Measurements from ENCODE around the gene SCD5.

Gene SCD5

DNA sequence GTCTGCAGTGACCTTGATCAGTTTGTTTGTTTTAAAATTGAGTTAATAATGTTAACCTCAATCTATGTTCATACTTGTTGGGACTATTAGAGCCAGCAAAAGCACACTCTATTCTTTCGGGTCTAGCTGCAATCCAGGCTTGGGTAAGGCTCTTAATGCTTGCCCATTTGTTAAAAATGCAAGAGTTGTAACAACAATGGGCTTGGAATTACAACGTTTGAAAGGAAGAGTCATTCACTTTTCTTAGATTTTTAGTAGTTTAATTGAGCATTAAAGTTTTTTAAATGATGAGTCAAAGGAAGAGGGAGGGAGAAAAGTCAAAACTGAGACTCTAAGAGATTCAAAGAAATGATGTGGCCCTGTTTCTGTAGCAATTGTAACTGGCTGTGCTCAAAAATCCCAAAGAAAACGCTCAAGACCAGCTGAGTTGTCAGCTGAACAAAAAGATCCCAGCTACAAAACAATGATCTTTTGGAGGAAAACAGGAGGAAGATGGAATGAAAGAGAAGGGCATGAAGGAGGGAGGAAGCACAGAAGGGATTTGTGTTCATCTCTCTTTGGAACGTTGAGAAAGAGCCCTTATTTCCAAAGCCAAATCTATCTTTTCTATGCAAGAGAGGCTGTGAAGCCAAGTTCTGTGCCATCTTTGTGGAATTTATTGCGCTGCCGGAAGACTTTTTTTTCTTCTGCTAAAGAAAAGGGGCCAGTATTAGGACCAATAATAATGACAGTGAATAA is 5.5 kb downstream of the SCD5 start:
- no peak for DNase-seq

GRCh38 chr4:82791179-82791578 is 7.4 kb downstream of the SCD5 start:
- DNase-seq, result no peak

DNA sequence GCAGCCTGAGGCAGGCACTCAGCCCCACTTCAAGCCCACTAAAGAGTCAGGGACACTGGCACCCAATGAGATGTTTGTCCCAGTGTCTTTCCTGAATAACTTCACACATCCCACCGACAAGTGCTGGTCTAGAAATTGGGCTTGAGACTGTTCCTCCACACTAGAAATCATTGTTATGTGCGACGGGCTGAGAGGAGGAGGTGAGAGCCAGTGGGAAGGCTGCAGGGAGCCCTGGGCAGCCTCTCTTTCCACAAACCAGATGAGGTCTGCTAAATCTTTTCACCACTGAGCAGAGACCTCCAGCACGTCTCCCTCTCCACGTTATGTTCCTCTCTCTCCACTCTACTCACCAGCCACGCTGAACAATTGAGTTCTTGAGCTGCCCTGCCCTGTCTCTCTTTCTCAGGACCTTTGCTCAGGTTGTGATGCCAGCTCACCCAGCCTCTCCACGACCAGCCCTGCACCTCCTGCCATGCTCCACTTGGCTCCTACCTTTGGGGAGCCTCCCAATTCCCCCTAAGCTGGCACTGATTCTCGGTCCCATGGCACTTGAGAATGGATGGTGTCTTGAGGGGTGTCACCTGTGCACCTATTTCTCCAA is 8.4 kb downstream of the SCD5 start:
- DNase-seq, result no peak

DNA sequence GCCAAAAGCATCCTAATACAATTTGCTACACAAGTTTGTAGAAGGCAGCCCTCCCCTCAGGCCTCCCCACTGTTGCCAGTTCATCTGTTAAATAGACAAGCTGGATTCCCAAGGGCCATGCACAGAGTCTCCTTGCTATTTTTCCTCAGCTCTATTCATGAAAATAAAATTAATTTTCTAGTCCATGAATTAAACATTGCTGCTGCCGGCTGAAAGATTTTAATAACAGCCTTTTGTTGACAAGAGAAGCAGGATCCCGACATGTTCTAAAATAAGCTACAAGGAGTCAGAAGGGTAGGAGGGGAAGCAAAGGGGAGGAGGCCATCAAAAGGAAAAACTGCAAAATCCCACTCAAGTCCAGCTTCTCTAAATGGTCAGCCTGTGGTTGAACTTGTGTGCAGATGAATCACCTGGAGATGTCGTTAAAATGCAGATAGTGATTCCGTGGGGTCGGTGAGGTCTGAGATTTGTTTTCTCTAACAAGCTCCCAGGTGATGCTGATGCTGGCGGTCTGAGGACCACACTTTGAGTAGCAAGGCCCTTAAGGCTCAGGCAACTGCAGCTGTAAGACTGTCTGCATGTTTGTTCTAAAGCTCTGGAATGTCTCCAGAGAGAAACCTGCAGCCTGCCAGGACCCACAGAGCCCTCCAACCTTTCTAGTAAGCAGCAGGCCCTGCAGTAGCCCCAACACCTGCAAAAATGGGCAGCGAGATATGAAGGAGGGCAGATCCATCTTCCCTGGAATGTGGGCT is 9.4 kb downstream of the SCD5 start:
- no peak for DNase-seq

DNA sequence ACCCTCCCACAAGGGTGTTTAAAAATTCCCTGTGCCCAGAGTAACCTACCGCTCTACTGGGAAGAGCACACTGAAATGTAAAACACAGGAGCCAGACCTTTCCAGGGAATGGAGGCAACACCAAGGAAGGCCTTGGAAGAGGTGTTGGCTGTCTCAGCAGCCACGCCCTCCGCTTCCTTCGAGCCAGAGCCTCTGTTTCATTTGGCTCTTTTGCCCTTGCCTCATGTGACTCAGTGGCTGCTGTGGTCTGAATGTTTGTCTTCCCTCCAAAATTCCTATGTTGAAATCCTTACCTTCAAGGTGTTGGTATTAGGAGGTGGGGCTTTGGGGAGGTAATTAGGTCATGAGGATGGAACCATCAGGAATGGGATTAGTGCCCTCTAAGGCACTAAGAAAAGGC is 11.3 kb downstream of the SCD5 start:
- DNase-seq, result no peak

GRCh38 chr4:82786828-82787227 is 11.8 kb downstream of the SCD5 start:
- DNase-seq, result no peak

DNA sequence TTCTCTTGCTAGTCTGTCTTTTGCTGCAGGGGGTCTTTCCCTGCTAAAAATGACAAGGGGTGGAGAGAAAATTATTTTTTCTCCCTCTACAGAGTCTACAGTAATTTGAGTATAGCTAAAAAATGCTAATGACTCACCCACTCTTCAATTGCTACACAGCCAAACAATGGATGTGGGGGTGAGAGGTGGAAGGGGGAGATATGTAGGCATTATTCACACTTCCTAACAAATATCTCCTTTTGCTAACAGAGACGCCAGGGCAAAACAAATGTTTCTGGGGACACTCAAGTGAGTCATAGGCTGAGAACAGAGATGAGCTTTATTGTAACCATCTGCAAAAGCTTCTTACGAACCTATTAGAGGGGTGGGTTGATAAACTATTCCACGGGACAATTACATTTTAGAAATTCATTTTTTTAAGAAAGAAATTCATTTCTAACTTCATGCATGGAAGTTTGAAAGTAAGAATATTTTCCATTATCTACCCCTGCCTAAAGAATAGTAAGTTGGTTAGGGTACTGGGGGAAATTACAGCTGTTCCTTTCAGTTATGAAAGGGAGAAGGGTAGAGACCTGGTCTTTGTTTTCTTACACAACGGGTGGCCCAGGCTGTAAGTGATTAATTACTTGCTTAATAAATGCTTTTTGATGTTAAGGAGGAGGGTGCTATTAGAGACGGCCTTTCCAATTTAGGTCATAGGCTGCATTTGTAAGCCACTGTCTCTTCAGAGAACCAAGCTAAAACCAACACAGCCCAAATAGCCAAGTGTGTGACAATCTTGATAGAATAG is 12.8 kb downstream of the SCD5 start:
- DNase-seq, result no peak

DNA sequence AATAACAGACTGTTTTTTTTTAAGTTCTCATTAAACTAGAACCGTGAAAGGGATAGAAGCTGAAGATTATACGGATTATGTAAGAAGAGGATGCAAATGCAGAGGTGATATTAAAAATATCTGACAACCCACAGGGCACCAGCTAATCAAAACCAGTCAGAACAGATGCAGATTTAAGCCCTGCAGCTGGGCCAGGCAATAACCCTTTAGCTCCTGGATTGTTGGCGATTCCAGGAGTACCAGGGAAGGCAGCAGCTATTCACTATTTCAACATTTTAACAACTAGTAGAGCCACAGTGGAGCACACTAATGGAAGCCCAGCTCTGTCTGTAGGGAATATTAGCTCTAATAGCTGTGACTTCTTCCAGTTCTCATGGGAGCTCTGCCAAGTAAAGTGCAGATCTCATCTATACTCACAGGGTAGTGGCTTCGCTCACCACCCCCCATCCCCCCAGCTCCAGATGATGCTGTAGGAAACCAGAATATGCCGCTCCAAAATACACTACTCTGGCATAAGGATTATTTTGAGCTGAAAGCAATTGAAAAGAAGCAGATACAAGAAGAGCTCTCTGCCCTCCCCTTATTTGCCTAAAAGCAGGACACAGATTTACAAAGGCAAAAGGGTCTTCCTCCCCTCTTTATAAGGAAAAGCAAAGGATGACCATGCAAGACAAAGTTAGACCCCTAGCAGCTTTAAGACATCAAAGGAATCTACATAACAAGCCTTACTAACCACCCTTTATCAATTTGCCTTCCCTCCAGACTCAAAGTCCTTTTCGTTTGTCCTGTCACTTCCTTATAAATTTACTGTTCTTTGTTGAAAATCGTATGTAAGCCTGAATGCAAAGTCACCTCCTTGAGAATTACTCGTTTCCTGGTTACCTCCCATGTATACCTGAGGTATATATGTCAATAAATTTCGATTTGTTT is 13.7 kb downstream of the SCD5 start:
- DNase-seq, result no peak

- DNase-seq, result no peak
Measured at GRCh38 chr4:82782626-82783345, 15.8 kb downstream of the SCD5 start.

DNA sequence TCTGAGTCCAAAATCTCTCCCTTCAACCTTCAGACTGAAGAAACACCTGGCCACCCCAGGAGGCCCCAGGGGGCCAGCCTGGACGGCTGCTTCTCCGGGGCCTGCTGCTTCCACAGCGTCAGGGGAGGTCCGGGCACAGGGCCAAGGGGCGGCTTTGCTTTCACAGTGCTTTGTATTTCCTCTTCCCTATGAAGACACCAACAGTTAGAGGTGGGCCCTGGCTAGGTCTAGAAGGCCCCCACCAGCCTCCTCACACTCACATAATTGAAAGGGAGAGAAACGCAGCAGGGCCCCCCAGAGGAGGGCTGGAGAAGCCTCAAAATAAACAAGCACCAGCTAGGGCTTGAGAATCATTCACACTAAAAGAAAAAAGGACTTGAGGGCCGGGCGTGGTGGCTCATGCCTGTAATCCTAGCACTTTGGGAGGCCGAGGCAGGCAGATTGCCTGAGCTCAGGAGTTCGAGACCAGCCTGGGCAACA is 17.8 kb downstream of the SCD5 start:
- no peak for DNase-seq

- no peak for DNase-seq
Measured at GRCh38 chr4:82780170-82780751, 18.3 kb downstream of the SCD5 start.

- no peak for DNase-seq
Measured at GRCh38 chr4:82779032-82779431, 19.6 kb downstream of the SCD5 start.

- no peak for DNase-seq
Measured at GRCh38 chr4:82777857-82778525, 20.6 kb downstream of the SCD5 start.

DNA sequence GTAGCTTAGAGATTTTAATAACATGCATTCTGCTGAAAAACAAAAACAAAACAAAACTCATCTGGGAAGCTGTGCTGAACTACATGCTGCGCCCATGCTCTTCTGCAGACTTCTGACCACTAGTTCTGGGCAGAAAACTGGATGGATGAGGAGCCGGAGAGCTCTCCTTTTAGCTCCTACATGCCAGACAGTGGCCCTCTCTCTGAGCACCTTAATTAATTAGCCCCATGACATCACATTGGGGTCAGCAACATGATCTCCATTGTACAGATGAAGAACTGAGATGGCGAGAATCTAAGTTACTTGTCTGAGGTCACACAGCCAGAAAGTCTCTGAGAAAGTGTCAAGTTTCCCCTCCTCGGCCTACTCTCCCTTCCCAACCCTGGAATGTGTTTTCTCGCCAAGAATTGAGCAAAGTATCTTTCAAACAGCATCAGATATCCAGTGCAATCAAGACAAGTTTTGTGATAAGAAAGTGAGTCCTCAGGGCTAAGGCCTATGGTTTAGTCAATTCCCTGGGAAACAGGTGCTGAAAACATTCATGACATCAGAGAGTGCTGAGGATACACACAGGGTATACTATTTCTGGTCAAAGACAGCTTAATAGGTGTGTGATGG is 21.6 kb downstream of the SCD5 start:
- DNase-seq, result no peak

- DNase-seq, result no peak
Measured at GRCh38 chr4:82775243-82775642, 23.4 kb downstream of the SCD5 start.

DNA sequence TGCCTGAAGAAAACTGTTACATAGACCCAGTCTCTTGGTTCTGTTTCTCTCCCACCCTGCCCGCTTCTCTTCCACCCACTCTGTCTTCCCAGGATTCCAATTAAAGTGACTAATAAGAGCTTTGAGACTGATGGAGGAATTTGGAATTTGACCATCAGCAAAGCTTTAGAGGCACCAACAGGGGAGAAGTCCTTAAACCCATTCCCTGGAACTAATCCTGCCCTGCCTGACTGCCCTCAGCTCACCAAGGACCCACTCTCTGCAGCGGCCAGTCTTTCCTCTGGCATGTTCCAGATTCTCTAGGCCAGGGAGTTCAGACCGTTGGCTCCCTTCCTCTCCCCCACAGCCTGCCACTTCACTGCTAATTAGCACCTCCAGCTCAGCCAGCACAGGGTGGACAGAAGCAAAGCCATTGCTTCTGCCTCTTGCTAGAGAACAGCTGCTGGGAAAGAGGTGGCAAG is 23.9 kb downstream of the SCD5 start:
- no peak for DNase-seq

DNA sequence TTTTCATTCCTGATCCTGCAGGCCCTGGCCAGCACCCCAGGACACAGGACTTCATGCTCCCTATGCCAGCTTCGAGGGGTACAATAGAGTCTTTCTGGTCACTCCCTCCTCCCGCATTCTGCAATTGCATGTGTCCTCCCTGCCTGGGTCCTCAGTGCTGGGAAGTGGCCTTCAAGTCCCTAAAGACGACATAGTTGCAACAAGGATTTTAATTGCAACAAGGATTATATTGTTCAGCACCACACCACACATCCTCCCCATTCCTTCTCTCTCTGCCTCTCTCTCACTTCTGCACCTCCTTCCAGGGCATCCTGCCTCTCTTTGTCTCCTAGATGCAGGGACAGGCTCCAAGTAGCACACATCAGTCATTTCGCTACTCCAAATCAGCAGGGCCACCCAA is 25.5 kb downstream of the SCD5 start:
- no peak for DNase-seq

DNA sequence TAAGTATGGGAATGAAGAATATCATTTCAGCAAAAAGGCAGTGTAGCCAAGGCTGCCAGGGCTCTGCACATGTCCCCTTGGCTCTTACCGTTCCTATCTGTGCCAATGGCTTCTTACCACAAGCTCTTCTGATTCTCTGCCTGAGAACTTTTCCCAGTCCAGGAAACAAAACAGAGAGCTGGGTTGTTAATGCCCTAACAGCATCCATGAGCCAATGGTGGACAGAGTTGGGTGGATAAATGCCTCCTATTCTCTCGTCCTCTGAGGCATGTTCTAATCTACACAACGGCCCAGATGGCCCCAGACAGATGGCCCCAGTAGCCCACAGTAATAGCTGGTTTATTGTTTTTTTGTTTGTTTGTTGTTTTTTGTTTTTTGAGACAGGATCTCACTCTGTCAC is 28.0 kb downstream of the SCD5 start:
- no peak for DNase-seq

DNA sequence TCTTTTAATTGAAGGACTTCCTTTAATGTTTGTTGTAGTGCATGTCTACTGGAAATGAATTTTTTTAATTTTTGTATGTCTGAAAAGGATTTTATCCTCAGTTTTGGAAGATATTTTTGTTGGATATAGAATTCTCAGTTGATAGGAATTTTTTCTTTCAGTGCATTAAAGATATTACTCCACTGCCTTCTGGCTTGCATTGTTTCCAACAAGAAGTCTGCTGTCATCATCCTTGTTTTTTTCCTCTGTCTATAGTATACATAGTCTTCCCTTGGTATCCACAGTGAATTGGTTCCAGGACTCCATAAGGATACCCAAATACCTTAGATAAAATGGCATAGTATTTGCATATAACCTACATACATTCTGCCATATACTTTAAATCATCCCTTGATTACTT is 33.5 kb downstream of the SCD5 start:
- no peak for DNase-seq

- no peak for DNase-seq
Measured at GRCh38 chr4:82761229-82761628, 37.4 kb downstream of the SCD5 start.
